Activated CD4-positive, alpha-beta T cell treated with anti-CD3 and anti-CD28 coated beads, Interleukin-2, amount 50 U/mL, for 24 hours (primary cell): ENCODE measurements around the gene MTM1.

Experiments
- DNase-seq, 2 donors: peaks; one replicate each; pipeline ENCODE4 v3.0.0-alpha.2; 2020; ENCODE audit warnings: low read depth in 1 of 2, low spot score in 1 of 2

Gene MTM1

DNA sequence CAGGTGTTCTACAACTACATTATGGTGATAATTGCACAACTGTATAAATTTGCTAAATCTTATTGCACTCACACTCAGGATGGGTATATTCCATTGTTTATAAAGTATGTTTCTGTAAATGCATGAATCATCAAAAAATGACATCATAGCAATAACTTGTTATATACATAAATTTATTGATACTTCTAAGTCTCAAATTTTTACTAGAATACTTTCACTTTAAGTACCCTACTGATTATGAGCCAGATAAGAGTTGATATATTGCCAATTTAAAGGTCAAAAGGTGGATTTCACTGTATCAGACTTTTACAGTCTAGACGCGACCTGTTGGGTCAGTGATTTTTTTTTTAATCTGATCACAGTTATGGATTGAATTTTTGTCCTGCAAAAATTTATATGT is 87.4 kb downstream of the MTM1 start:
- no peak for DNase-seq

DNA sequence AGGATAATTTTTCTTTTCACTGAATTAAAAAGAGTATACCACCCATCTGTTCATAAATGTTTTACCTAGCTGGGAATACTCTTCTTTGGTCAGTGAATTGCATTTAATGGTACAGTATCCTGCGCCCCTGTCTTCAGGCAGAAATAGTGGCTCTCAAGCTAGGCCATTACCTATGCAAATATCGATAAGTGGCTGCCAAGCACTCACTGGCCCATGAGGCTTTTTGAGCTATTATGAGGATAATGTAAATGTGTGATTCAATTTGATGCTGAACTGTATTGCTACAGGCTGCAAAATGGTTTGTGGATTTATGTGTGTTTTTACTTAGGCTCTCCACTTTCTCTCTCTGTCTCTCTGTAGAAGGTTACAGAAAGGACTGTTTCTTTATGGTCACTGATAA is 94.7 kb downstream of the MTM1 start:
- DNase-seq: no peak

DNA sequence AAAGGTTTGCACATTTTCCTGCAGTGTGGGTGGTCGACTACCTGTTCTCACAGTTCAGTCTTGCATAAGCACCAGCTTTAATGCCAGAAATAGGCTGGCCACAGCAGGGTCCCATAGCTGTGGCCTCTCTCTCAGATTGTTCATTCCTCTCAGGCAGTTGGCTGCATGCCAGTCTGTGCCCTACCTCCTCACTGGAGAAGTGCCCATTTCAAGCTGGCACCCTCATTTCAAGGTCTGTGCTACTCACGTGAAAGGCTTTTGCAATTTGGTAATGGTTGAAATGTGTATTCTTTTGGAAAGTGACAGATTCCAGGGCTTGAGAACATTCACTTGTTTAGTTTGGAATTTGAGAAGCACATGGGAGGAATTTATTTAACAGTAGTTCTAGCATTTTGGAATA is 95.9 kb downstream of the MTM1 start:
- no peak for DNase-seq

DNA sequence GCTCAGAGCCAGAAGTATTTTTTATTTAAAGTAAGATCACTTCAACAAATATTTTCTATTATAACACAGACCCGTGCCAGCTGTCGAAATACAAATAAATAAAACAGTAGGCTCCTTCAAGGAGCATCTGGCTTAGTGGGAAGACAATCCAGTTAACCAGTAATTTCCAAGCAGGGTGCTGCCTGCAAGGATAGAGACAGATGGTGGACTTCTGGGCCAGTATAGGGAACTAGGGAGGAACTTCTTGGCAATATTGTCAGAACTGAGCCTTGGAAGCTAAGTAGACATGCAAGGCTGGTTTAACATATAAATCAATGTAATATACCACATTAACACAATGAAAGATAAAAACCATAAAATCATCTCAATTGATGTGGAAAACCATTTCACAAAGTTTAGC is 107.8 kb downstream of the MTM1 start:
- no peak for DNase-seq

DNA sequence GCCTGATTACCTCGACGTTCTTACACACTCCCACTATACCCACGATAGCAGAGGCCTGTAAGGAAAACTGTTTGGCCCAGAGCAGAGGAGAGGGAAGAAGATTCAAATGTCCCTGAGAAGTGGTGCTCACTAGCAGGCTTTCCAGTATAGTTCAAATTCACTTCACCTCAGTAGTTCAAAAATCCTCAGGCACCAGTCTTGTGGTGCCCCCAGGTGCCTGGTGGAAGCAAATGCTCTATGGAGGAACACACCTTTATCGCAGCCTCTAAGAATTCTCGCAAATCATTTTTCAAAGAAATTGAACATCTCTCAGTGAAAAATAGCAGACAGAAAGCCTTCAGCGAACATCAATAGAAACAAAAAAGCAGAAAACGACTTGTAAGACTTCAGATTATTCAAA is 112.6 kb downstream of the MTM1 start:
- DNase-seq: no peak

DNA sequence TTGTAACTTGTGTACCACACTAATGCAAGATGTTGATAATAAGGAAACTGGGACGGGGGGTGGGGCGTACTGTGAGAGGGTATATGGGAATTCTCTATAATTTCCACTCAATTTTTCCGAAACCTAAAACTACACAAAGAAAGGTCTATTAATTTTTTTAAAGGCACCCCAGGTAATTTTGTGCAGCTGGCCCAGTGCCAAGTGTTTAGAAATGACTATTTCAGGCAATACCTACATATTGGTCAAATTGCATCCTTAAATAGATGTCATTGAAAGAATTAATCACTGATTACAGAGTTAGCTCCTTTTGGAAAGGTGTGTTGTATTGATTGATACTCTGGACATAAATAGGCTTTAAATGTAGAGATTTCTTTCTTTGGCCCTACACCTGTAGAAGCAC is 114.7 kb downstream of the MTM1 start:
- DNase-seq: no peak

DNA sequence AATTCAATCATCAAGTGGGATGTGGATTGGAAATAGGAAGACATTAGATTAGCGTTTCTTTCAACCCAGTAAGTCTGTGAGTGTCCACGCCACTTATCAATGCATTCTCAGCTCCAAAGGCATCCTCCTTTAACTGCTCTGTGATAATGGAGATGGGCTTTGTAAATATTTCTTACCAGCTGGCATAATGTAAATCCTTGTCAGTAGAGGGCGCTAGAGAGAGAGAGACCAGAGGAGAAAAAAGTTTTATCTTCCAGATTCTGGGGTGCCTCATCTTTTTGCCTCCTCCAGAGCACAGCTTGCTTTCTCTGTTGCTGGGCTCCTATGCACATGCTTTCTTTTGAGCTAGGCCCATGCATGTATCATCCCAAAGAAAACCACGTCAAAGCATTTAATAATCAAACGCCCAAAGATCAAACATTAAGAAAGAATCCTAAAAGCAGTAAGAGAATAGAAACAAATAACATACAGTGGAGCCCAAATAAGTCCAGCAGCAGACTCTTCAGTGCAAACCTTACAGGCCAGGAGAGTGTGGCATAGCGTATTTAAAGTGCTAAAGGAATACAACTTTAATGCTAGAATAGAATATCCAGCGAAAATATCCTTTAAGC is 115.2 kb downstream of the MTM1 start:
- no peak for DNase-seq

DNA sequence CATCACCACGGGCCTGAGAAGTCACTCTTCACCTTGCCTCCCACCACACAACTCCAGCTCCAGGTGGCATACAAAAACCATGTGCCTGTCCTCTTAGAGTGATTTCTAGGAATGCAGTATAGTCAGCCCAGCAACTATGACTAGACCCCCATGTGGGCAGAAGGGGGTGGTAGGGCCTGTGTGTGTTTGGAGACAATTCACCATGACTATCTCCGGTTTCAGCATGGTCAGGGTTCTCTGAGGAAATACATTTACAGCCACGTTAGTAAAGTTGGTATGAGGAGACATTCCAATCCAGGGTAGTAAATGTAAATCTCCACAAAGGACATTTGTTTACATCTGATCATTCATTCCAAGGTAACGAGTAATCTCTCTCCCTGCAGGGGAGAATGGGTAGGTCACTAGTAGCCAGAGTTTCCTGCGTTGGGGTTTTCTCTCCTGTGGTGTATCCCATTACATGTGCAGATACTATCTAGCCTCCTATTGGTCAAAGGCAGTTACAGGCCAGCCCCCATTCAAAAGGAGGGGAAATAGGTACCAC is 120.6 kb downstream of the MTM1 start:
- DNase-seq: no peak

DNA sequence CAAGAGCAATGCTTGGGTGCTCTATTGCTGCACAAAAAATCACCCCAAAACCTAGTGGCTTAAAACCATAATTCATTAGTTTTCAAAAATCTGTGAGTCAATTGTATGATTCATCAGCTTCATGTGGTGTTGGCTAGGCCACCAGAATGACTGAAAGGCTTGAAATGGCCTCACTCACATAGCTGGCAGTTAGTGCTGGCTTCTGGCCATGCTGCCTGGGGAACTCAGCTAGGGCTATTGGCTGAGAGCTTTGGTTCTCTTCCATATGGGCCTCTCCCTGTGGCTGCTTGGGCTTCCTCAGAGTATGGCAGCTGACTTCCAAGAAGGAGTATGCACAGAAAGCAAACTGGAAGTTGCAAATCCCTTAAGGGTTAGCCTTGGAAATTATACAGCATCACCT is 121.7 kb downstream of the MTM1 start:
- DNase-seq: no peak

DNA sequence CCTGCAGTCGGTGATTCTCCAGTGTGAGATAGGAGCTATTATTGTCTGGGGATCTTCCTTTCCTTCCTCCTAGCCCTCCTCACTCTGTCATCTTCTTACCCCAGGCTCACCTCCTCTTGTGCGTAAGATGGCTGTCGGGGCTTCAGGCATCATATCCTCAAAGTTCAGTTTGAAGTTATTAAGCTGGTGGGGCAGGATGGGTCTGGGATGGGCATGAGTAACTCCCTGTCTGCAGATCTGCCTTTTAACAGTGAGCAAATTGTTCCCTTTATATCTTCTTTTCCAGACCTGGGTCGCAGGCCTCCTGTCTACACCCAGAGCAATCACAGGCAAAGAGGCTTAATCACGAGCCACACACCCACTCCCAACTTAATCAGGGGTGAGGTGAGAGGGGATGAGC is 123.9 kb downstream of the MTM1 start:
- DNase-seq: no peak

DNA sequence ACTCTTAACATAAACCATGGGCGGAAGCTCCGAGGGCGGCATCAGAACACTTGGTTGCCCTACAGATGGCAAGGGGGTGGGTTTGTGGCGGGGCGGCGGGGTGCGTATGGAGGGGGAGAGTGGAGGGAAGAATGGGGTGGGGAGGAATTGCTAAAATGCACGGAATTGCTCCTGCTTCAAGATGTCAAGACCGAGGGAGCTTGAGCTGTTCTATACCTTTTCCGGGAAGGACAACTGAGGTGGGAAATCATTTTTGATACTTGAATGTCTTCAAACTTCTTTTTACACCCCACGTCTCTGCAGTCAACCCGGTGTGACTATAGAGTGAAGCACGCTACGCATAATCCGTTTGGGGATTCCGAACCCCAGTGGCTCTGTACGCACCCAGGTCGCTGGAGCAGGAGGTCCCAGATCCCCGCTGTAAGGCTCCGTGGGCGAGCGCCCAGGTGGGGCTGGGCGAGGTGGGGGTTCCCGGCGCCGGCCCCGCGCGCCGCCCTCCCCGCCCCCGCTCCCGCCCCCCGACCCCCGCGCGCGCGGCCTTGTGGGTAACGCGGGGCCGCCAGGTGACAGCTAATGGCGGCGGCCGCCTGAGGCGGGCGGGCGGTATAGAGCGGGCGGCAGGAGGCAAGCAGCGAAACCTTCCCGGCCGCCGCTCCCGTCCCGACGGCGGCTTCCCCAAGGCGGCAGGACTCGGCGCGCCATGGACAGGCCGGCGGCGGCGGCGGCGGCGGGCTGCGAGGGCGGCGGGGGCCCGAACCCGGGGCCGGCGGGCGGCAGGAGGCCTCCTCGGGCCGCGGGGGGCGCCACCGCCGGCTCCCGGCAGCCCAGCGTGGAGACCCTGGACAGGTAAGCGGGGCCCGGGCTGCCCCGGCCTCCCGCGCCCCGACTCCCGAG is 124.7 kb downstream of the MTM1 start, which contains the start of gene MTMR1:
MTMR1 (plus strand) TSS at position 566 of the 894 bp plus-strand sequence; CDS start at position 701, 135 bp downstream.
- DNase-seq: no peak

DNA sequence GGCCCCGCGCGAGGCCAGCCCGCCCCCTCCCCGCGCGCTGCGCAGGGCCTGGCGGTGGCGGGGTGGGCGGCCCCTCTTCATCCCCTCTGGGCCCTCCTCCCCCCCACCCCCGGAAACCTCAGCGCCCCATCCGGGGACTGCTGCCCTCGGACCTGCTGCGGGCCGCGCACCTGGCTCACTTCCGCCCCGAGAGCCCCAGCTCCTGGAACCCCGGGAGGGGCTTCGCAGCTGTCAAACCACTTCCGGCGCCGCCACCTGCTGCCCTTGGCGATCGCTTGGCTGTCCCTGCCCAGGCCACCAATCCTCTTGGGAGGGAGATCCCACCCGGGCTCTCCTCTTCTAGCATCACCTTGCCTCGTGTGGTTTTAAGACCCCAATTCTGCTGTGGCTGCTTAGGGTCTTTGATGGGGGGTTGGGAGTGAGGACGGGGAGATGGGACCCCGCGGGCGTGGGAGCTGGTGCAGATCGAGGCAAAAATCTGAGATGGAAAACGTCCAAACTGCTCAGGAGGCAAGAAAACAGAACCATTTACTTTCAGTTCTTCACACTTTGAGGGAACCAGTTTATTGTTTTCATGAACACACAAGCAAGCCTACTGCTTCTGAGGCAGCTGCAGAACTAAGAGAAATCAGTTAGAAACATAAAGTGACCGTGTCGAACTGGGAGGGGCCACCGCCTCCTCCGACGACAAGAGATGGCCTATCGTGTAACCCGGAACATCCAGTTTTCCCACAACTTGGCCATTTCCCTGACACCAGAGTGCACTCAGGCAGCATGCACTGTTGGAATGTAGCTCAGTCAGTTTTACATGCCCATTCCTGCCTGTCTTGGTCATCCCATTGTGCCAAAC is 125.5 kb downstream of the MTM1 start:
- no peak for DNase-seq

DNA sequence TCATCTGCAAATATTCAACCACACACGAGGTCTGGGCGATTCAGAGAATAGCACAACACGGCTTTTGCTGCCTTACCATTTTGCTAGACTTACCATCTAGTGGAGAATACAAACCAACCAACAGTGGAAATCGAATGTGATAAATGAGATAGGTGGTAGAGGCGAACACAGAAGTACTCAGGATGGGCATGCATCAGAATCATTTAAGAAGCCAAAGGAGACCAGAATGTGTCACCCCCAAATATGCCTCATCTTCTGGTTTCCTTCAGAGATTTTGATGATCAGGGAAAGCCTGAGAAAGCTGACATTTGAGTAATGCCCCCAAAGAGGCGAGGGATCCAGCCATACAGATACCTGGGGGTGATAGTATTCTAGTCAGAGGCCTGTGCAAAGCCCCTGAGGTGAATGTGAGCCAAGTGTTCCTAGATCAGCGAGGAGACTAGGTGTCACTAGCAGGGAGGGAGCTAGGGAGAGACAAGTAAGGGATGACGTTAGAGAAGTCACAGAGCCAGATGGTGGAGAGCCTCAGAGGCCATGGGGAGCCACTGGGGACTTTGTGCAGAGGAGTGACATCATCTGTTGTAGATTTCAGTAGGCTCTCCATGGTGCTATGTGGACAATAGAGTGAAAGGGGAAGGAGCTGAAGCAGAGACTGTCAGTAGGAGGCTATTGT is 126.5 kb downstream of the MTM1 start:
- DNase-seq: no peak

DNA sequence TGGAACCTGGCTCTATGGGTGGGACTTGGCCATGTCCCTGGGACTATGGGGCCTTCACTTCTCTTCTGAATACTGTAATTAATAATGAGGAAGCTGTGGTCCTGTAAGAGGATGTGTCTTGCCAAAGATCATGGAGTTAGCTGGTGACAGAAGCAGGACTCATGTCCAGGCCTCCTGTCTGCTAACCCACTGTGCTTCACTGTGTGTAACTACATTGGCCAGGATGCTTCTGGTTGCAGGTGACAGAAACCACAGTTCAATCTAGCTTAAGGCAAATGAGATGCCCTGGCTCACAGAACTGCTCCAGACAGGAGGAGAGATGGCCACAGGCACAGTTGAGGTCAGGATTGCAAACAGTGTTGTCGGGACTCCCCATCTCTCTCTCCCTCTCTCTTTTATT is 127.9 kb downstream of the MTM1 start:
- no peak for DNase-seq

DNA sequence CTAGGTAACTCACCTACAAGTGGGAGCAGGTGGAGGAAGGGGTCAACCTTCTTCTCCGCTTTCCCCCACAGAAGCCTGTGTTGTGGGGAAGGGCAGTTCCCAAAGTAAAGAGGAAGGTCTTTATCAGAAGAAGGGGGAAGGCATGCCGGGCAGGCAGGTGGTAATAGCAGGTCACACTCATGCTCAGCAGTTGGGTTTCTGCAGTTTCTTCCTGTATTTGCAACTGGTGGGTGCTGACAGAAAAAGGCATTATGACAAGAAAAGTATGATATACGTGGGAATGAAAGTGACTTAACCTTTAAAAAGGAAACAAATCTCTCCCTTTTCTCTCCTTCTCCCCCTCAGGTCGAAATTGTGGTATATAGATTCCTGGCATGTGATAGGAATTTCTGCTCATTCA is 128.4 kb downstream of the MTM1 start:
- DNase-seq: no peak

DNA sequence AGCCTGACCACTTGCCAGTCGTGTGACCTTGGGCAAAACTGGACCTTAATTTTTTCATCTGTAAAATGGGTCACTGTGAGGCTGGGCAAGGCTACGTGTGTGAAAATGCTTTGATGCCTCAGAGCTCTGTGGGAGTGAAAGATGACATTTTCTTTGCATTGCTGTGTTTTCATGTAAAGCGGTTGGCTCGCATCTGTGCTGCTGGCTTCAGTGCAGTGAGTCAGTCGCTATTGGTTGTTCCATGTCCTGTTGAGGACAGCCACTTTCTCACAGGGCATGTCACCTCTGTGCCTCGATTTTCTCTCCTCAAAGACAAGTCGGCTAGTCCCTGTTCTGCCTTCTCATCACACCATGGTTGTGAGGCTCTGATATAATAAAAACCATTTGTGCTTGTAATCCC is 129.2 kb downstream of the MTM1 start:
- no peak for DNase-seq

DNA sequence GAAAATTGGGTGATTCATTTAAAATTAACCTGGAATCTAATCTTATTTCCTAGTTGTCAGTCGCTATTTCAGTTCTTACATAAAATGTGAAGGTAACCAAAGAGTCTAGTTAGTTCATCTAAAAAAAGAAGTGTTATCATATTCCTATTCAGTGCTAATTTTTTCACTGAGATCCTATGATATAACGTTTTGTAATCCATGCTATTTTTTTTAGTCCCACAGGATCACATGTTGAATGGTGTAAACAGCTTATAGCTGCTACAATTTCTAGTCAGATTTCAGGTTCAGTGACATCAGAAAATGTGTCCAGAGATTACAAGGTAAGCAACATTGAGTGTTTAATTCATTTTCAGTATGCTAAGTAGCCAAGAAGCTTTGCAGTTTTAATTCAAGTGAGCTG is 130.6 kb downstream of the MTM1 start:
- no peak for DNase-seq

DNA sequence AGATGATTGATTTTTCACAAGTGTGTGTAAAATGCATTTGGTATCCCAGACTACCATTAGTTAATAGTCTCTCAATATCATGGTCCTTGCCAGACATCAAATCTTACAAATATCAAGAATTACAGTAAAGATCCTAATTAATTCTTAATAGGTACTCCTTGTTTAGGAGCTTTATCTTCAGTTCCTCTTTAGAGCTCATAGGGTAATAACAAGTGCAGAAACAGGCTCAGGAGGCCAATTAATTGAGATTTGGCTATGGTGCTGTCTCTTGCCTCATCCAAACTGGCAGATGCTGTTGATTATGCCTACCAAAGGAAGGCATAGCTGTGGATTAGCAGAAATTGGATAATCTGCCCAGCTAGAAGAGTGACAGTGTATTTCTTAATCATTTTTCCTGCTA is 131.7 kb downstream of the MTM1 start:
- DNase-seq: no peak

DNA sequence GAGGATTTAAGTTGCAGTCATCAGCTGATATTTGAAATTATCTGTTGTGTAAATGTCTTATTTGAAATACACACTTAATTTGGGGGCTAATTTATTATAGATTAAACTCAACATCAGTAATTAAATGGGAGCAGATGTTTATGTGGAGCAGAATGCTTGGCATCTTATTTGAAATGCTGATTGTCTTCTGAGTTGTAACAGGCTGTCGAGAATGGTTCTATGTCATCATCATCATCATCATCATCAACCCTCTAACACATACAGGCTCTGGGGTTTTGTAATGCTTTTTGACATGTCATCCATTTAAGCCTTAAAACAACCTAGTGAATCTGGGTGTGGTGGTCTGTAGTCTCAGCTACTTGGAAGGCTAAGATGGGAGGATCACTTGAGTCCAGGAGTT is 133.0 kb downstream of the MTM1 start:
- DNase-seq: no peak

DNA sequence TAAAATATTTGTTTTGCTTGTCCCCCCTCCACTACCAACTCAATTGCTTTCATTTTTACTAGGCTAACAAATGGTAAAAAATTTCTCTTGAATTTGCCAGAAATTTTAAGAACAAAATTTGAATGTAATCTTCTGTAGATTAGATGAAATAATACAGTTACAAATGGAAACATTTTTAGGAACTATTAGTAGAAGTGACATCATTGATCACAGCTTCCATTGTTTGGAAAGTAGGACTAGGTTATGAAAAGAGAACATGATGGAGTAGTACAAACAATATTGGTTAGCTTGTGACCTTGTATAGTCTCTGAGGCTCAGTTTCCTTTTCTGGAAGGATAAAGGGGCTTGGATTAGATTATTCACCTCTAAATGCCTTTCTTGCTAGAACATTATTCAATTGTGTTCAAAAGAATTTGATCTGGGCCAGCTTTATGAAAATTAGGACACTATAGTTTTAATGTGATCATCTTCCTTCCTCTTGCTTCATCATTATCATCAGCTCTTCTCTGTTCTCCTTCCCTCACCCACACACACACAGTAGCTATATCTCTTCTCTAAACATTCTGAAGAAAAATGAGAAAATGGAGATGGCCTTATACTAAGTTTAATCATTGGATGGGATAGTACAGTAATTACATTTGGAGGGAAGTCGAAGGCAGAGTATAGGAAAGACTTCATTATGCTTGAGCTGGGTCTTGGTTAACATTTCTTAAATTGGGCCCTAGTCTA is 134.7 kb downstream of the MTM1 start:
- no peak for DNase-seq

DNA sequence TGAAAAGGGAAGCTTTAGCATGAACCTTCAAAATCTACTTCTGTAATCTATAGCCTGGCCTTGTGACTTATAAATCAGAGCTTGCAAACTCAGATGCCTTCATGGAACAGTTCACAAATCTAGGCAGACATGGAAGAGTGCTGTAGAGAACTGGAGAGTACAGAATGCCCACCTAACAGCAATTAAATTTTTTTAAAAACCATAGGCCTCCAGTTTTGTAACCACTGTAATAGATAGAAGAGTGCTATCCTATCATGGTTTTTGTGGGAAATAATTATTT is 135.2 kb downstream of the MTM1 start:
- no peak for DNase-seq
